ENCODE results near the gene EHD3. TPM values are rescaled to one million over a fixed set of nuclear protein-coding genes. Genes with fewer than 3 reads are reported as not detected.

Gene EHD3
- total and polyA plus RNA-seq, 2 of the 4 experiments (the other 2 are of a cell fraction) = 29.1 to 39.8 TPM

GRCh38 chr2:31214444-31214915 lies 19.5 kb upstream of the EHD3 start:
- H3K27ac ChIP-seq (ENCODE audit: insufficient read depth, low read length) = no peak overlapping the region
- H4K91ac ChIP-seq (ENCODE audit: insufficient read depth, low read depth, low read length) = no peak overlapping the region
- no peak overlapping the region for H2AK9ac ChIP-seq (replicated peaks; ENCODE audit: low read depth, low read length, poor library complexity)
- H3K9ac ChIP-seq (ENCODE audit: low read depth, low read length) = no peak overlapping the region
- DNase-seq (no peak), ATAC-seq (ENCODE audit: low read depth) (no peak)
- peaks cover 16% of the 10 kb centered on the region for H3K27me3 ChIP-seq (ENCODE audit: control insufficient read depth, insufficient read depth, low read length)
- H4K20me1 ChIP-seq (ENCODE audit: insufficient read depth, low read length) = no peaks in the 10 kb centered on the region
- no peak overlapping the region for H3K18ac ChIP-seq (ENCODE audit: low read depth, low read length)
- dilution Hi-C loops (cut with HindIII; ENCODE audit: low sequenced_read_pairs, unreplicated experiment) = no loop called here
- H3K14ac ChIP-seq (replicated peaks; ENCODE audit: low read depth, low read length) = no peak overlapping the region
- H2BK120ac ChIP-seq (ENCODE audit: low read depth, low read length) = no peak overlapping the region
- no peak overlapping the region for H4K5ac ChIP-seq (ENCODE audit: low read depth, low read length)
- no peak overlapping the region for H2AFZ ChIP-seq (replicated peaks; ENCODE audit: low read length, poor library complexity)
- H4K8ac ChIP-seq (ENCODE audit: low read depth in 2 of 2, low read length in 2 of 2) = no peak overlapping the region
- no peak overlapping the region for H3K4ac ChIP-seq (ENCODE audit: low read depth, low read length)
- no peak overlapping the region for H3K4me3 ChIP-seq (ENCODE audit: insufficient read depth, low read depth, low read length)
- H3K4me1 ChIP-seq (ENCODE audit: control insufficient read depth, insufficient read depth, low read length) = no peaks in the 10 kb centered on the region
- in situ Hi-C loops (cut with MboI; ENCODE audit: low sequenced_read_pairs) = no loop called here
- H2BK20ac ChIP-seq (ENCODE audit: low read depth, low read length) = no peak overlapping the region
- intact Hi-C loops (cut with micrococcal nuclease) = no loop called here
- no peak for TF ChIP-seq RFX5 (IDR thresholded peaks at IDR 0.05; ENCODE audit: low read depth, low read length)
- TF ChIP-seq USF2 (IDR thresholded peaks at IDR 0.05; ENCODE audit: low read depth, low read length) = no peak
- no peak for TF ChIP-seq RCOR1 (IDR thresholded peaks at IDR 0.05; ENCODE audit: insufficient replicate concordance, low read length)
- TF ChIP-seq CTCF (conservative IDR thresholded peaks at IDR 0.05; ENCODE audit: low read depth, low read length) = no peak
- no peak for TF ChIP-seq CEBPB (IDR thresholded peaks at IDR 0.05; ENCODE audit: low read depth, low read length)
- no peak for TF ChIP-seq BHLHE40 (IDR thresholded peaks at IDR 0.05; ENCODE audit: low read depth, low read length)
- no peak for TF ChIP-seq MAFK (IDR thresholded peaks at IDR 0.05; ENCODE audit: low read depth, low read length)
- TF ChIP-seq MAZ (IDR thresholded peaks at IDR 0.05; ENCODE audit: borderline replicate concordance, low read depth, low read length) = no peak
- no peak for TF ChIP-seq NFE2L2 (IDR thresholded peaks at IDR 0.05; ENCODE audit: low read depth, low read length)
- TF ChIP-seq CHD1 (IDR thresholded peaks at IDR 0.05; ENCODE audit: low read depth, low read length) = no peak
- no peak for TF ChIP-seq SMC3 (IDR thresholded peaks at IDR 0.05; ENCODE audit: low read depth, low read length)
- TF ChIP-seq, protein P1, sequence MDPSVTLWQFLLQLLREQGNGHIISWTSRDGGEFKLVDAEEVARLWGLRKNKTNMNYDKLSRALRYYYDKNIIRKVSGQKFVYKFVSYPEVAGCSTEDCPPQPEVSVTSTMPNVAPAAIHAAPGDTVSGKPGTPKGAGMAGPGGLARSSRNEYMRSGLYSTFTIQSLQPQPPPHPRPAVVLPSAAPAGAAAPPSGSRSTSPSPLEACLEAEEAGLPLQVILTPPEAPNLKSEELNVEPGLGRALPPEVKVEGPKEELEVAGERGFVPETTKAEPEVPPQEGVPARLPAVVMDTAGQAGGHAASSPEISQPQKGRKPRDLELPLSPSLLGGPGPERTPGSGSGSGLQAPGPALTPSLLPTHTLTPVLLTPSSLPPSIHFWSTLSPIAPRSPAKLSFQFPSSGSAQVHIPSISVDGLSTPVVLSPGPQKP (IDR thresholded peaks at IDR 0.05; ENCODE audit: borderline replicate concordance, low read depth, low read length) = no peak
- no peak for TF ChIP-seq POLR2A (IDR thresholded peaks at IDR 0.05; ENCODE audit: low read depth, low read length)
- no peak for TF ChIP-seq RAD21 (IDR thresholded peaks at IDR 0.05; ENCODE audit: low read length)
- no peak for TF ChIP-seq FOS (IDR thresholded peaks at IDR 0.05; ENCODE audit: low read depth, low read length)
- TF ChIP-seq MXI1 (IDR thresholded peaks at IDR 0.05; ENCODE audit: borderline replicate concordance, low read depth, low read length) = no peak
- no TSS peak for BruUV-seq (replicated peaks)
- WGBS, 2 experiments (ENCODE audit: extremely low coverage in 2 of 2, insufficient read length in 1 of 2) = 81% methylated on average over 5 of the region's 8 CpGs; no CpG with 5 or more reads in 1 of the 2 experiments
- H3K9me3 ChIP-seq (ENCODE audit: control insufficient read depth, insufficient read depth, low read length) = no peaks in the 10 kb centered on the region
- H3K23ac ChIP-seq (ENCODE audit: low read depth, low read length) = no peak overlapping the region
- H3K79me1 ChIP-seq (ENCODE audit: low read depth in 1 of 2, low read length in 2 of 2) = no peaks in the 10 kb centered on the region
- CTCF ChIA-PET = no interaction called here
- H3K56ac ChIP-seq (ENCODE audit: extremely low read depth, insufficient read depth, low read length) = no peak overlapping the region
- POLR2A ChIA-PET (ENCODE audit: unreplicated experiment) = no interaction called here
- no peak overlapping the region for H2BK5ac ChIP-seq (ENCODE audit: low read depth, low read length, poor library complexity, severe bottlenecking)
- no peaks in the 10 kb centered on the region for H3K36me3 ChIP-seq (ENCODE audit: control insufficient read depth, insufficient read depth, low read length)
- no peak overlapping the region for H2BK15ac ChIP-seq (ENCODE audit: low read depth, low read length)
- no peak overlapping the region for H2AK5ac ChIP-seq (ENCODE audit: low read depth, low read length)
- H3K4me2 ChIP-seq (ENCODE audit: low read depth, low read length) = no peak overlapping the region
- no peaks in the 10 kb centered on the region for H3K9me1 ChIP-seq (ENCODE audit: insufficient read depth, low read length)
